OCI-M1 (cell line): Measurements from ENCODE around the gene HEYL.
A peak's percentile ranks its signal among the peaks of the same experiment; 100 is the strongest.

ENCODE experiments used
- DNase-seq: peaks from one replicate; lab custom pipeline; 2025; lab: John Stamatoyannopoulos, UW

HEYL gene

DNA sequence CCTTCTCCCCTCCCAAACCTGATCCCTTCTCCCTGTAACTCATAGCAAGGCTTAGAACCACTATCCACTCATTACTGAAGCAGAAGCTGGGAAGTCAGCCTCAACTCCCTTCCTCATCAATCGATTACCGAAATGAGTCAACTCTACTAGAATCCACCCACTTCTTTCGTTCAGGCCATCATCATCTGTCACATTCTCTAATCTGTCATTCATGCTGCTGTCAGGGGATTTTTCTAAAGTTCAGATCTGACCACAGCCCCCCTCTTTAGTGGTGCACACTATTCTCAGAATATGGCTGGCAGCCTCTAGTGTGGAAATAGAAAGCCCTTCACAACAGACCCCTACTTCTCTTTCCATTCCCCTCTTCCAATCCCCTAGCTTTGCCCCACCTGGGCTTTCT lies 27.3 kb upstream of the HEYL start:
- no peak for DNase-seq

DNA sequence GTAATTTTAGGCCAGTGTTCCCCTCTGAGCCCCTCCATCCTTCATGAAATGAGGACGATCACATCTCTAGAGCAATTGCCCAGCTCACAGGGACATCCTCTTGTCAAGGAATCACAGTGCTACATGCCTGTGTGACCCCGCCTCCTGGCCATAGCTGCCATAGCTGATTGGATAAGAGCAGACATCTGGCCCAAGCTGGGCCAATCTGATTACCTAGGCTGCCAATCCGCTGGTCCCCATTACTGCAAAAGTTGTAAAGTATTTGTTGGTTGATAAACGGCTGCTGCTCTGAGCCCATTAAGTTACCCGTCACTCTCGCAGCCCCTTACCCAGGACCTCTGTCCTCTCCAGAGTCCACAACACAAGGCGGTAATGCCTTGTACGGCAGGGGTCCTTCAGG lies 24.1 kb upstream of the HEYL start:
- no peak for DNase-seq

DNA sequence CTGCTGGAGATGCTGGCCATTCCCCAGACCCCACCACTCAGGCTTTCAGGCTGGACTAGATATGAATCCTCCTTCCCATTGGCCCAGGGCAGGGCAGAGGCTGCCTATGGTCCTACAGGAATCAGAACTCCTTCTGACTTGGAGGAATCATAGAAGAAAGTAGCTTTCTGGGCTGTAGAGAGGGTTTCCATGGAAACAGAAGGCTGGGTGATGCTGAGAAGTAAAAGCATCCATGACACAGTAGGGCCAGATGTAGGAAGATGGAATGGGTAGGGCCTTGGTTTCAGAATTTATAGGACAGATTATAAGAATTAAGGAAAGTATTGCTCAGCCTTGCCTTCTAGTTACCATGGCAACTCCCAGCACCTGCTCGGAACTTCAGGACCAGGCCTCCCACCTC lies 23.4 kb upstream of the HEYL start:
- no peak for DNase-seq

GRCh38 chr1:39659538-39659937 lies 20.1 kb upstream of the HEYL start:
- no peak for DNase-seq

DNA sequence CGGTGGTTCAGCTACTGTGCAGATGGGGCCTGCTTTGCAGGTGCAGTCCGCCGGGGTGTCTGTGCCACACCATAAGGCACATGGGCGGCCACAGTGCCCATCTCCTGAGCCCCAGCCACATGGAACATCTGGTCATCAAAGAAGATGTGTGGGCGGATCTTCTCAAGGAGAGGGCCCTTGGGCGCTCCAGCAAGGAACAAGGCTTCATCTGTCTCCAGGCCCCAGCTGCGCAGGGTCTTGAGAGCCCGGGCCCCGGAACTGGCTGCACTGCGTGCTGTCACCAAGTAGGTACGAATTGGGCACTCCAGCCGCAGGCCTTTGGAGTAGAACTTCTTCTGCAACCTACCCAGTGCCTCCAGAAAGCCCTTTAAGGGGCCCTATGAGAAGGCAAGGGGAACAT lies 19.7 kb upstream of the HEYL start:
- no peak for DNase-seq

DNA sequence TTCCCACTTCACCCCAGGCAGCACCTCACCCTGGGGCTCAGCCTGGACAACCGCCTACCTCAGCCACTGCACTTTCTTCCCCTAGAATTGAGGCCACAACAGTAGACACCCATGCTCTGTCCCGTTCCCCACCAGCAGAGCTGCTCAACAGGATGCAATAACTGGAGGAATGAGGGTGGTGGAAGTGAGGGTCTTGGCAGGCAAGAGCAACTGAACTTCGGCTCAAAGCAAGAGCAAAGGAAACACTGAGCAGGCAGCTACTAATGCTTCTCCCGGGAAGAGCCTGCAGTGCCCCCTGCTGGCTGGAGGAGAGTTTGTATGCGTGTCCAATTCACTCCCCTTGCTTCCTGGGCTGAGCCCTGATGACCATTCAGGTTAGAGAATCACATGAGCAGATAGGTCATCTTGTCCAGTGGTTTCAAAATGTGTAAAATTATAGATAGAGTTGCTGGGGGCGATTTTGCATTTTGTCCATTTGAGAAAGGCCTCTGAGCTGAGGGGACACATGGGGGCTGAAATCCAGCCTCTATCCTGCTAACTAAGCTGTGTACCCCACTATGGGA lies 18.6 kb upstream of the HEYL start:
- DNase-seq: peak; percentile 95

DNA sequence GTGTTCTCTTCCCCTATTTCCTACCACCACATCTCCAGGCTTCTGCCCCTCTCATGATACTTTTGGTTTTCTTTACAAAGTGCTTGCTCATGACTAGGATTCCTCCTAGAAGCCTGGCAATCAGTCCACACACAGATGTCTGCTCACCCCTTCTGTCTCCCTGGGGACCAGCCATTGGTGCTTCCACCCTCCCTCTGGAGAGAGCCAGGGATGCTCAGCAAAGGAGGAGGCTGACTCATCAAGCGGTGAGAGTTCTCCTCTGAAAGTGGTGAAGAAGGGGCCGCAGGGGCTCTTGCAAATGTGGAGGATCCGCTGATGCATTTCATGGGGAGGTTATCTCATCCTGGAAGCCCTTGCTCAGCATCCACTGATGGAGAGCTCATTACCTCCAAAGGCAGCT lies 18.0 kb upstream of the HEYL start:
- no peak for DNase-seq

- DNase-seq: no peak
Observed at GRCh38 chr1:39656391-39656790, 16.9 kb upstream of the HEYL start.

- no peak for DNase-seq
Observed at GRCh38 chr1:39655578-39656268, 16.3 kb upstream of the HEYL start.

GRCh38 chr1:39654291-39654690 lies 14.8 kb upstream of the HEYL start:
- no peak for DNase-seq

GRCh38 chr1:39653546-39654031 lies 14.1 kb upstream of the HEYL start:
- peak; percentile 84 for DNase-seq

GRCh38 chr1:39652554-39652953 lies 13.1 kb upstream of the HEYL start:
- DNase-seq: no peak

GRCh38 chr1:39652105-39652504 lies 12.7 kb upstream of the HEYL start:
- DNase-seq: no peak

- no peak for DNase-seq
Observed at GRCh38 chr1:39650431-39650830, 11.0 kb upstream of the HEYL start.

- no peak for DNase-seq
Observed at GRCh38 chr1:39649636-39650185, 10.3 kb upstream of the HEYL start.

GRCh38 chr1:39648496-39648895 lies 9.1 kb upstream of the HEYL start:
- DNase-seq: no peak

DNA sequence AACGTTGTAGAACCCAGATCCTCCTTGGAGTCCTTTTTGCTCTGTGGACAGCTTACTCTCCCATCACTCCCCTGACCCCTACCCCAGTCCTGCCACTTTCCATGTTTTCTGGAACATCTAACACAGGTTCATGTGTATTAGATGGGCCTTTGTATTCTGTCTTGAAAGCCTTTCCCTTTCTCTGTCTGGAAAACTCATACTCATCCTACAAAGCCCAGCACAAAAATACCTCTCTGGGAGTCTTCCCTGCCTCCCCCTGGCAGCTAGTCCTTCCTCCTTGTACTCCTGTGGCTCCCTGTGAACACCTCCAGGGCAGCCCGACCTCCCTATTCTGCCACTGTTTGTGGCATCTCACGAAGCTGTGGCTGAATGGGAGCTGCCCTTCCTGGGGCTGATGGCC lies 7.8 kb upstream of the HEYL start:
- DNase-seq: no peak

DNA sequence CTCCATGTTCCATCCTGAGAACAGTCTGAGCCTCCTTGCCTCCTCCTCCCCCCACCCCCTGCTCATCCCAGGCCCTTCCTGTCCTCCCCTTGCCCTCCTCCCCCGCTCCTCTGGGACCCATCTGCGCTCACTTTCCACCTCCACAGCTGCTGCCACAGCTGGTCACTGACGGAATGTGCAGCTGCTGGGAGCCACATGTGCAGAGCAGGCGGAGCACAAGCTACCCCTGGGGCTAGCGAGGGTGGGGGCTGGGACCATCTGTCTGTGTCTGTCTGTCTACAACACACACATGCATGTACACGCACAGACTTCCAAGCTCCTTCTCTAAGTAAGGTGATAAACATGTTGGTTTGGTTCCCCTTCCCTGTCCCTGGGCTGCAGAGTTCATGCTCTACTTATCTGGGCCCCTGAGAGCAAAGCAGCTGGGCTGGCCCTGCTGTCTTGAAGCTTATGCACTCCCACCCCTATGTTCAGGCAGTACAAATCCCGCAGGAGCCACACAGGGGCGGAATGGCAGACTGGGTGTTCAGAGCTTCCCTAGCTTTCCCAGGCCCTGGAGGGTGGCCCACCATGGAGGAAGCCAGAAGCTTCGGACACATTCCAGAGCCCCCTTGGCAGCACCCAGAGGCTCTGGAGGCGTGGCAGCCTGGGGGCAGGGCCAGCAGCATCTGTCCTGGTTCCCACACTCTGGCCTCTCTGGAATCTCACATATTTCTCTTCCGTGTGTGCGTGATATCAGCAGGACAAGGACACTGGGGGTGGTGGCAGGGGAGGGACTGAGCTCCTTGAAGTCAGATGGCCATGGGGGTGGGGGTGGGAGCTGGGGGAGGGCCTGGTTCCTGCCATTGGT lies 7.0 kb upstream of the HEYL start:
- no peak for DNase-seq

GRCh38 chr1:39645411-39646043 lies 6.1 kb upstream of the HEYL start:
- no peak for DNase-seq

GRCh38 chr1:39643705-39644104 lies 4.3 kb upstream of the HEYL start:
- peak; percentile 8 for DNase-seq

DNA sequence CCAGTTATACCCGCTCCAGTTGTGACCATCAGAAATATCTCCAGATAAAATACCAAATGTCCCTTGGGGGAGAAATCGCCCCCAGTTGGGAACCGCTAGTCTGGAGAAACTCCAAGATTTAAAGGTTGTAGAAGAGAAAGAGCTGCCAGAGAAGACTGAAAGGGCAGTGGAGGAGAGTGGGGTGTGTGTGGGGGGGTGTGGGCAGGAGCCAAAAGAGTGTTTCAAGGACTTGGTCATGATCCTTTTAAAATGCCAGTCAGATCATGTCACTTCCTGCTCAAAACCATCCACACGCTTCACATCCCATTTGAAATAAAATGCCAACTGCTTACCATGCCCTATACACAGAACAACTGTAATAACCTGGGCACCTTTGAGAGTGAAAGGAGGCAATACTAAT lies 3.4 kb upstream of the HEYL start:
- DNase-seq: no peak

DNA sequence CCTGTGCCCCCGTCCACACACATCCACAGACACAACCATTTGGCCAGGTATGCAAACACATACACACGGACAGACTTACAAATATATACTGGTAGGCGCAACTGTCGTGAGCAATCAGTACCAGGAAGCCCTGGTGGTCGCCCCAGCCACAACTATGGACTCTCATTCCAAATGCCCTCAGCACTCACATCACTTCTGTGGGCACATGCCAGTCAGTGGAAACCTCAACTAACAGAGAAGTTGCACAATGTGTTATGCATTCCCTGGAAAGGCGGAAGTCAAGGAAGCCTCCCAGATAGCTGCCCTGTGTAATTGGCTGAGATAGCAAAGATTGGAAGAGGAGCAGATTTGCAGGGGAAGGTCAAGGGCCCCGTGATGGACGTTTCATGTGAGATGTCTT lies 1.4 kb upstream of the HEYL start:
- DNase-seq: no peak

- no peak for DNase-seq
Observed at GRCh38 chr1:39638965-39639304, 508 bp downstream of the HEYL start.
